Measurements from ENCODE around the gene MAP3K8. TPM values are rescaled to one million over a fixed set of nuclear protein-coding genes. Genes with fewer than 3 reads are reported as not detected.

MAP3K8 gene
- total and polyA plus RNA-seq, 2 of the 8 experiments (the other 6 are each of a cell fraction or from before 2014, with no cell fraction given) = 5.6 to 6.0 TPM

DNA sequence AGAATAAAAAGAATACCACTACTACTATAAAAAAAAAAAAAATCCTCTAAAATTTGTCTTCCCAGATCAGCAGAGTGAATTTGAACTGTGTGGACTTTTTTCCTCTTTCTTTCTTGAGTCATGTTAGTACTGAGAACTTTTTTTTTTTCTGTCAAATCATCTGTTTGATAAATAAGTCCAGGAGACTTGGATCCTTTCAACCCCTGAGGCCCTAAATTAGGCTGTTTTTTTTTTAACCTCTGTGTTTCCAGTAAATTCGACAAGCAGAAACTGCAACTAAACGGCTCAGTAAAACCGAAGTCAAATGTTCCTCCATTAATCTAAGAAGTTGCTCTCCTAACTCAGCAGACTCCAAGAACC is 2.7 kb downstream of the MAP3K8 start:
- ChIA-PET CTCF (ENCODE audit: partially characterized antibody) (interaction anchor here (0.6 to 2.4 kb wide), 6 partner anchors 11 to 1303 kb away, joined by 3 to 9 read pairs (median 5); no protein-coding TSS in a partner anchor), POLR2A (ENCODE audit: partially characterized antibody) (interaction anchor here (1.6 to 1.9 kb wide), 2 partner anchors 31 to 154 kb away, joined by 3 to 4 read pairs; no protein-coding TSS in a partner anchor)
- TF ChIP-seq SP1 (IDR thresholded peaks at IDR 0.05; ENCODE audit: low read depth, low read length) = no peak
- peak; percentile 4 for TF ChIP-seq ASH2L (IDR thresholded peaks at IDR 0.05; ENCODE audit: low read length)
- no peak for TF ChIP-seq KDM1A (IDR thresholded peaks at IDR 0.05; ENCODE audit: borderline replicate concordance, low read length)
- TF ChIP-seq HDAC6 (IDR thresholded peaks at IDR 0.05; ENCODE audit: low read depth, low read length) = no peak
- peaks cover 20% of the 10 kb centered on the region; the same call in 1 of the 2 replicates for H3K23me2 ChIP-seq (ENCODE audit: low read depth, low read length)
- no peak overlapping the region for H2AFZ ChIP-seq (ENCODE audit: low read length)
- H3K9ac ChIP-seq (replicated peaks in 1 of 4; ENCODE audit: extremely low read depth in 1 of 4, low read depth in 3 of 4, low read length in 3 of 4) = 0 out of 7 replicates have a peak overlapping the region, but pooled peaks of 1 of the 4 experiments have one; percentile 27
- no peak overlapping the region for H2BK15ac ChIP-seq (ENCODE audit: low read length)
- H4K20me1 ChIP-seq (replicated peaks in 1 of 2; ENCODE audit: control insufficient read depth in 1 of 2, insufficient read depth in 2 of 2, low read length in 2 of 2) = peaks cover 2 to 4% of the 10 kb centered on the region in 2 experiments
- H4K8ac ChIP-seq (ENCODE audit: extremely low read depth, insufficient read depth, low read length) = no peak overlapping the region
- peak overlapping the region; percentile 5; the same call in 1 of the 2 replicates for H2BK12ac ChIP-seq (ENCODE audit: low read depth, low read length)
- peaks cover 0 to 6% (median 3%) of the 10 kb centered on the region in 4 experiments; a peak in 4 of 8 replicates for H3K36me3 ChIP-seq (ENCODE audit: control insufficient read depth in 2 of 4, insufficient read depth in 4 of 4, low read length in 3 of 4)
- no peaks in the 10 kb centered on the region for H3K9me3 ChIP-seq (ENCODE audit: insufficient read depth in 2 of 2, low read depth in 1 of 2, low read length in 1 of 2)
- H2AK5ac ChIP-seq (ENCODE audit: low read depth, low read length) = no peak overlapping the region
- 72% methylated on average over 3 of the region's 3 CpGs; no CpG with 5 or more reads in 1 of the 2 experiments for WGBS, 2 experiments (ENCODE audit: extremely low coverage in 1 of 2, insufficient coverage in 1 of 2, insufficient read length in 1 of 2, insufficient replicate concordance in 2 of 2, low coverage in 1 of 2, low lambda C conversion rate in 2 of 2, missing lambda C conversion rate in 1 of 2)
- H2BK20ac ChIP-seq (ENCODE audit: low read length) = no peak overlapping the region
- H2BK5ac ChIP-seq (ENCODE audit: low read depth, low read length) = no peak overlapping the region
- H3K4ac ChIP-seq (replicated peaks; ENCODE audit: insufficient read length, low read depth, low read length) = no peak overlapping the region
- no peak overlapping the region for H2BK120ac ChIP-seq (replicated peaks; ENCODE audit: low read depth, low read length)
- peak overlapping the region in 1 of 4 experiments; percentile 52; a peak in 1 of 8 replicates for H3K4me3 ChIP-seq (ENCODE audit: extremely low read depth in 1 of 4, insufficient read depth in 2 of 4, low read depth in 3 of 4, low read length in 4 of 4)
- H3K18ac ChIP-seq (ENCODE audit: extremely low read depth, low read length) = peak overlapping the region; percentile 3; the same call in 1 of the 2 replicates
- H4K5ac ChIP-seq (ENCODE audit: insufficient read length, low read depth, low read length) = no peak overlapping the region
- H3K27me3 ChIP-seq (replicated peaks in 1 of 4; ENCODE audit: control insufficient read depth in 3 of 4, extremely low read depth in 1 of 4, insufficient read depth in 3 of 4, low read length in 3 of 4) = peaks cover 0 to 10% (median 4%) of the 10 kb centered on the region in 4 experiments; a peak in 5 of 7 replicates
- DNase-seq (ENCODE audit: low read depth in 1 of 2, low spot score in 2 of 2) = no peak
- no peak overlapping the region for H3K23ac ChIP-seq (ENCODE audit: insufficient read length)
- H3K14ac ChIP-seq (ENCODE audit: insufficient read length) = no peak overlapping the region
- no peak overlapping the region for H3K56ac ChIP-seq (replicated peaks; ENCODE audit: insufficient read length, low read depth, low read length)
- H3K79me2 ChIP-seq (ENCODE audit: control insufficient read depth in 1 of 2, insufficient read depth in 2 of 2, low read length in 2 of 2) = peaks cover 0 to 22% of the 10 kb centered on the region in 2 experiments; a peak in 2 of 4 replicates
- peaks cover 10 to 21% (median 13%) of the 10 kb centered on the region in 4 experiments; a peak in 6 of 7 replicates for H3K4me1 ChIP-seq (replicated peaks in 1 of 4; ENCODE audit: control insufficient read depth in 3 of 4, insufficient read depth in 4 of 4, low read length in 3 of 4)
- peak overlapping the region; percentile 30 to 97; a peak in 3 of 4 replicates for H3K4me2 ChIP-seq (ENCODE audit: insufficient read depth in 1 of 2, low read depth in 2 of 2, low read length in 2 of 2)
- H4K91ac ChIP-seq (replicated peaks; ENCODE audit: insufficient read length, low read length) = no peak overlapping the region
- no peaks in the 10 kb centered on the region for H3K79me1 ChIP-seq (ENCODE audit: low read depth, low read length)
- FAIRE-seq = no peak
- no peak overlapping the region for H3K27ac ChIP-seq (ENCODE audit: low read depth, low read length)

All from H1 (cell line).